Measurements from ENCODE around the gene FHIT.

The FHIT gene

GRCh38 chr3:60217156-60217911, 1033.9 kb downstream of the FHIT start:
- no peak for TF ChIP-seq CTCF (IDR thresholded peaks at IDR 0.05; ENCODE audit: control insufficient read depth, insufficient read depth, low read depth, low read length, missing control alignments)
- no peak for DNase-seq (ENCODE audit: low read depth)

GRCh38 chr3:60216462-60217075, 1034.7 kb downstream of the FHIT start:
- no peak for TF ChIP-seq CTCF (IDR thresholded peaks at IDR 0.05; ENCODE audit: control insufficient read depth, insufficient read depth, low read depth, low read length, missing control alignments)
- DNase-seq (ENCODE audit: low read depth): no peak
- H3K4me3 ChIP-seq (ENCODE audit: control insufficient read depth, low read depth, low read length): no peak overlapping the region

More at GRCh38 chr3:60217156-60217911, 1033.9 kb downstream of the FHIT start:
- H3K4me3 ChIP-seq (ENCODE audit: control insufficient read depth, low read depth, low read length): no peak overlapping the region

DNA sequence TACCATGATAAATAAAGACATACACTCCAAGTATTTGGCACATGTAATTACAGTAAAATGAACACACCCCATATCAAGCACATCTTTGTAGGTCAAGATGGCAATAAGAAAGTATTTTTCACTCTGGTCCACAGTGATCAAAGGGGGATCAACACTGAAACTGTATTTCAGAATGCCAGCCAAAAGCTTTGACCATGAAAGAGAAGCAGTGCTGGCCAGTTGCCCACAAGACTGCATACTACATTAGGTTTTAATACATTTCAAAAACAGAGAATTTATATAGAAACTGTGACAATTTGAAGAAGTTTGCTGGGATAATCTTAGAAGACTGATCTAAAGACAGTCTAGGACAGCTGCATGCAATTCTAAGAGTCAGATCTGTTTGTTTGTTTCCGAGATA, 1035.3 kb downstream of the FHIT start:
- no peak overlapping the region for H3K4me3 ChIP-seq (ENCODE audit: control insufficient read depth, low read depth, low read length)
- no peak for TF ChIP-seq CTCF (IDR thresholded peaks at IDR 0.05; ENCODE audit: control insufficient read depth, insufficient read depth, low read depth, low read length, missing control alignments)
- no peak for DNase-seq (ENCODE audit: low read depth)

DNA sequence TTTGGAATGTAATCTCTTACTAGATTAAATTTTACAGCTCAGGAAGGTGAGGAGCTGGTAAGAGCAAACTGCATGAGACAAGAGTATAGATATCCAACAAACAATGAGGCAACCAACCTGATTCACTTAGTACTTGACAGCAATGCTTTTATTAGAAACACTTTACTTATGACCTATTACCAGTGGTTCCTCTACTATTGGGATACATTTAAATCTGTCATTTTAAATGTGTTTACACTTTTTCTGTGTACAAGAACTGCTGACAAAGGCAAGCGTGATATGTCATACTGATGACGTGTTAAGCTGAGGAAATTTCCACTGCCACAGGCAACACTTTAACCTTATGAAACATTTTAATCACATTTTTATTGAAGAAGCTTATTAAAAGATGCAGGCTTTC, 1043.3 kb downstream of the FHIT start:
- no peak for TF ChIP-seq CTCF (IDR thresholded peaks at IDR 0.05; ENCODE audit: control insufficient read depth, insufficient read depth, low read depth, low read length, missing control alignments)

DNA sequence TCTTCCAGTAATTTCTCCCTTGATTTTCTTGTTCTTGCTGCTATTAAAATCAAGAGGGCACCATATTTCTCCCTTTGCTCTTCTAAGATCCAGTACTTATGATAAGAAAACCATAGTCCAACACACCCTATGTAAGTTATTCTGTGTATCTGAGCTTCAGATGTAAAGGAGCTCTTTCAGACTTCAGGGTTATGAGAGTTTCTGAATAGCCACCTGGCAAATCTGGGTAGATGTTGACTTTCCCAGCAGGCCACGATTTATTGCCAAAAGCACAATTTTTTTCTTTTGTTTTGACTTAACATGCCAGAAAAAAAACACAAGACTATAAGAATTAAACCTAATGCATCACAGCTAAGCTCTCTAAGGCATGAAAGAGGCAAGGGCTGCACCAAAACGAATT, 1045.0 kb downstream of the FHIT start:
- DNase-seq (ENCODE audit: low read depth): no peak
- TF ChIP-seq CTCF (IDR thresholded peaks at IDR 0.05; ENCODE audit: control insufficient read depth, insufficient read depth, low read depth, low read length, missing control alignments): no peak
- H3K4me3 ChIP-seq (ENCODE audit: control insufficient read depth, low read depth, low read length): no peak overlapping the region

More for the DNA sequence above, 1043.3 kb downstream of the FHIT start:
- H3K4me3 ChIP-seq (ENCODE audit: control insufficient read depth, low read depth, low read length): no peak overlapping the region
- no peak for DNase-seq (ENCODE audit: low read depth)

DNA sequence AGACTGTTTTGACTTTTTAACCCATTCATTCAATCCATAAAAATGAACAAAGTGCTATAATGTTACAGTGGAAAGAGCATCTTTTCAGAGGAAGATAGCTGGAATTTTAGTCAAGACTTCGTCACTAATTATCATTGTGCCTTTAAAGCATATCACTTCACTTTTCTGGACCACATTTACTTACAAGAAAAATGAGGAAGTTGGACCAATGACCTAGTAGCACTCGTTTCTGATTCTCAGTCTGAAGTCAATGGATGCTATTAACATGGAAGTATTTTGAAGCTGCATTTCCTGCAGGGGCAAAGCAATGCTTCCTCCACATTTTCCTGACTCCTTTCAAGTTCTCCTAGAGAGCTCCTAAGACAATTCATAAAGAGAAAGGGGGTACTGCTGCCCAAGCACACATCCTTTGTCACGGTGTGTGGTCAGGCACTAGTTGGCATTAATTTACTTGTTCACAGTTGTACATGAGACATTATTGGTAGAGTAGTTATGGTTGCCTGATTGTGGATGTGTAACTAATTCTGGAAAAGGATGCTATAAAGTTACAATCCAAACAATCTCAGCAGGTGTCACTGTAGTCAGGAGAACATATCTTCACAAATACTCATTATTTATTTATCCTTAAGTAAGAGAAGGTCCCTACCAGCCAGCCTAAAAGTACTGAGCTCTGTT, 1049.1 kb downstream of the FHIT start:
- TF ChIP-seq CTCF (IDR thresholded peaks at IDR 0.05; ENCODE audit: control insufficient read depth, insufficient read depth, low read depth, low read length, missing control alignments): no peak
- no peak for DNase-seq (ENCODE audit: low read depth)
- H3K4me3 ChIP-seq (ENCODE audit: control insufficient read depth, low read depth, low read length): no peak overlapping the region

All from AG09309 (cell line).